Neural progenitor cell (in vitro differentiated cells): Measurements from ENCODE around the gene MINDY4.

ENCODE experiments used
- EZH2 ChIP-seq: fragments of 200-600 bp; sonication (generic); IDR thresholded peaks from 2 replicates; pipeline ENCODE4 v1.6.1; 2017; ENCODE audit warnings: antibody characterized with exemption, mild to moderate bottlenecking, moderate library complexity
- TF ChIP-seq, protein P1 (sequence below): fragments of 200-600 bp; sonication (generic); IDR thresholded peaks from 2 replicates; pipeline ENCODE4 v1.5.1; 2017; ENCODE audit warnings: antibody characterized with exemption, mild to moderate bottlenecking

GRCh38 chr7:30859940-30860496 is 88.8 kb downstream of the MINDY4 start:
- TF ChIP-seq, protein P1, sequence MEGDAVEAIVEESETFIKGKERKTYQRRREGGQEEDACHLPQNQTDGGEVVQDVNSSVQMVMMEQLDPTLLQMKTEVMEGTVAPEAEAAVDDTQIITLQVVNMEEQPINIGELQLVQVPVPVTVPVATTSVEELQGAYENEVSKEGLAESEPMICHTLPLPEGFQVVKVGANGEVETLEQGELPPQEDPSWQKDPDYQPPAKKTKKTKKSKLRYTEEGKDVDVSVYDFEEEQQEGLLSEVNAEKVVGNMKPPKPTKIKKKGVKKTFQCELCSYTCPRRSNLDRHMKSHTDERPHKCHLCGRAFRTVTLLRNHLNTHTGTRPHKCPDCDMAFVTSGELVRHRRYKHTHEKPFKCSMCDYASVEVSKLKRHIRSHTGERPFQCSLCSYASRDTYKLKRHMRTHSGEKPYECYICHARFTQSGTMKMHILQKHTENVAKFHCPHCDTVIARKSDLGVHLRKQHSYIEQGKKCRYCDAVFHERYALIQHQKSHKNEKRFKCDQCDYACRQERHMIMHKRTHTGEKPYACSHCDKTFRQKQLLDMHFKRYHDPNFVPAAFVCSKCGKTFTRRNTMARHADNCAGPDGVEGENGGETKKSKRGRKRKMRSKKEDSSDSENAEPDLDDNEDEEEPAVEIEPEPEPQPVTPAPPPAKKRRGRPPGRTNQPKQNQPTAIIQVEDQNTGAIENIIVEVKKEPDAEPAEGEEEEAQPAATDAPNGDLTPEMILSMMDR, result no peak
- TF ChIP-seq EZH2, result no peak
